IPS DF 4.7 (cell line): ENCODE results near the gene GALNT1.

Experiments
- DNase-seq: peaks from one replicate; pipeline ENCODE4 v3.0.0-alpha.2; 2013; ENCODE audit warnings: low spot score; ENCODE audit errors: extremely low read depth

Gene GALNT1

GRCh38 chr18:35662293-35663062, 80.9 kb downstream of the GALNT1 start:
- no peak for DNase-seq

GRCh38 chr18:35671966-35672603, 90.5 kb downstream of the GALNT1 start:
- no peak for DNase-seq

GRCh38 chr18:35672897-35673296, 91.4 kb downstream of the GALNT1 start:
- no peak for DNase-seq

DNA sequence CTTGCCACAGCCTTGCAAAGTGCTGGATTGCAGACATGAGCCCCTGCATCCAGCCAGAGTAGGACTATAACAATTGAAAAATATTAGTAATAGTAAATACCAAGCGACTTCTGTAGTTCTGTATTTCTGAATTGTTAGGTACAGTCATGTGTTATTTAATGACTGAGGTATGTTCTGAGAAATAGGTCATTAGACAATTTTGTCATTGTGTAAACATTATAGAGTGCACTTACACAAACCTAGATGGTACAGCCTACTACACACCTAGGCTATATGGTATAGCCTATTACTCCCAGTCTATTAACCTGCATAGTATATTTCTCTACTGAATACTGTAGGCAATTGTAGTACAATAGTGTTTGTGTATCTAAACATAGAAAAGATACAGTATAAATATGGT, 92.1 kb downstream of the GALNT1 start:
- no peak for DNase-seq

DNA sequence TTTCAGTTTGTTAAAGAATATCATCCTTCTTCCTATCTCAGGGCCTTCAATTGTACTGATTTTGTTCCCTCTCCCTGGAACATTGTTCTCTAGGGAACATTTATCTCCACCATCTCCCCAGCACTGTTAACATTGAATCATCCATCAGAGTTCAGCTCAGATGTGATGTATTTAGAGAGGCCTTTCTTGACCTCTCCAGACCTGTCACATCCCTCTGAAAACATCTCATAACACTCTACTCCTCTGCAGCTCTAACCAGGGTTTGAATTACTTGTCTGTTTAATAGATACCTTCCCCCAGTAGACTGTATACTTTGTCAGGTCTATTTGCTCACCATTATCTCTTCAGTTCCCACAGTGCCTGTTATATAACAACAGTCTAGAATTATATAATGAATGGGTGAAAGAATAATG, 98.6 kb downstream of the GALNT1 start:
- DNase-seq = no peak

DNA sequence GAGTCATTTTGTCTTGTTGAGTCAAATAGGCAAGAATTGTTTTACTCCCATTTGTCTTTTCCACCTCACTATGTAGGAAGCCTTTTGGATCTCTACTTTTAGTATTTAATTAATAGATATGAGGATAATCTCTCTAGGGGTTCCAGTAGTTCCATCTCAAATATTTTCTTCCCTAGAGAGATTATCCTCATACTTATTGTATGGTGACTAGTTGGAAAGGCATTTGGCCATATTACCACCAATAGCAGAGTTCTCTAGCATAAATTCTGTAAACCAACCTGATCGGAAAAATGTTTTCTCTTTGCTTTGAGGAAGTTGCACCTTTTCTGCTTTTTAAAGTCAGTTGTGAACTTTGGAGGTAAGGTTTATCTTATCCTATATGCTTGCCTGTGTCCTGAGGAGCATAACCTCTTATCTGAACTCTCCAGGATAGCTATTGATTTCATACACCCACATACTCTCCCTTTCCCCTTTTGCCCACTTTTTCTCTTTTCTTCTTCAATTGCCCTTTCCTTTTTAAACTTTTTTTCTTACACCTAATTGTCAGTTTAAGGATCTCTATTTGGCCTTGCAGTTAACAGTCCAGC, 100.8 kb downstream of the GALNT1 start:
- DNase-seq = no peak

- no peak for DNase-seq
These were observed 101.5 kb downstream of the GALNT1 start for GRCh38 chr18:35683021-35683420.

DNA sequence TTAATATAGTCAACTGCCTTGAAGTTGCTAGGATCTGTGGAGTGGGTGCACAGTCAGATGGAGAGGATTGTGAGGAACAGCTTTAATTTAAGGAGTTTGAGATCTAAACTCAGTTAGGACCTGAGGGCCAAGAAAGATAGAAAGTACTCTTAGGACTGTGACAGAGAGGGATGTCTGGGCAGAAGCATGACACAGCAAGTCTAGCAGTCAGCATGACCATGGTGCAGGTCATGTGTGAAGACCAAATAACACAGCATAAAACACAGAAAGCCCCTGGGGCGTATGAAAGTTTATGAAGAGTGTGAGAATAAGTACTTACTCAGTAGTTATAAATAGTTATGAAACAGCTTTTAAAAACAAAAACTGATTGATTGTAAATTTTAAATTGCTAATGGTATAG, 107.2 kb downstream of the GALNT1 start:
- no peak for DNase-seq

- DNase-seq = no peak
These were observed 108.2 kb downstream of the GALNT1 start for GRCh38 chr18:35689728-35690127.

DNA sequence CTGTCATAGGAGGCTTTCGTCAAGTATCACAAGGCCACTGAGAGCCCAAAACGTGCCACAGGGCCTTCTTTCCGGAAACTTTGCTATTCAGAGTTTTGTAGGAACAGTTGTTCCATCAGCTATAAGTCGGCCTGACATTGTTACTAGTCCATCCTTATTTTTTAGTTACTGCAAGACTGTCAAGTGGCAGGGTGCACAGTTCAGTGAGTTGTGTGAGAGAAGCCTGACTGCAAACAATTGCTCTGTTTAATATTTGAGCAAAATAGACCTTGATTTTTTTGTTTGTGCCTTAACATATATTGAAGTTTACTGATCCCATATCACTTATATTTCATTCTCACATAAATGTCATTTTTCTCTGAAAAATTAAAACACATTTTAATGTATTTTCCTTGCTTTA, 110.1 kb downstream of the GALNT1 start:
- no peak for DNase-seq

DNA sequence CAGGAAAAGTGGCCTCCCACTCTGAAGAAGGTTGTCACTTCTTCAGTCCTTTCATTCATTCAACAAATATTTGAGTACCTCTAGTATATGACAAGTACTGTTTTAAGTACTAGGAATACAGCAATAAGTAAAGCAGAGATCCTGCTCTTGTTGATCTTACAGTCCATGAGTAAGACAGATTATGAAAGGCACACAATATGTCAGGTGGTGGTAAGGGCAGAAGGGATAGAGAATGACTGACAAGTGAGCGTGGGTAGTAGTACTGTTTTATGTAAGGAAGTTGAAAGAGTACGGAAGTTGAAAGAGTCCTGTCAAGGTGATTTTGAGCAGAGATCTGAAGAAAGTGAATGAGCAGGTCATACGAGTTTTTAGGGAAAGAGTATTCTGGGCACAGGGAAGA, 111.3 kb downstream of the GALNT1 start:
- DNase-seq = no peak

DNA sequence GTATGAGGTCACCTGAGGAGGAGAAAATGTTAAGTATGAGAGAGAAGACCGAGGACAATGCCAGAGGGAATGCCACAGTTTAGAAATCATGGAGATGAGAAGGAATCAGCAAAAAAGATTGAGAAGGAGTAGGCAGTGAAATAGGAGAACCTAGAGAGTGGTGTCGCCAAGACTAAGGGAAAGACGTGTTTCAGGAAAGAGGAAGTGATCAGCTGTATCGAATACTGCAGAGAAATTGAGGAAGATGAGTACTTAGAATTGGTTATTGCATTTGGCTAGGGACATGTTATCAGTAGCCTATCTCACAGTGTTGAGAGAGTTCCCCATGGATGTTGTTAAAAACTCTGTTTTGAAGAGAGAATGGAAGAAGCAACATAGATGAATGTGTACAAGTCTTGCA, 112.3 kb downstream of the GALNT1 start:
- no peak for DNase-seq

GRCh38 chr18:35694808-35695207, 113.3 kb downstream of the GALNT1 start:
- no peak for DNase-seq

DNA sequence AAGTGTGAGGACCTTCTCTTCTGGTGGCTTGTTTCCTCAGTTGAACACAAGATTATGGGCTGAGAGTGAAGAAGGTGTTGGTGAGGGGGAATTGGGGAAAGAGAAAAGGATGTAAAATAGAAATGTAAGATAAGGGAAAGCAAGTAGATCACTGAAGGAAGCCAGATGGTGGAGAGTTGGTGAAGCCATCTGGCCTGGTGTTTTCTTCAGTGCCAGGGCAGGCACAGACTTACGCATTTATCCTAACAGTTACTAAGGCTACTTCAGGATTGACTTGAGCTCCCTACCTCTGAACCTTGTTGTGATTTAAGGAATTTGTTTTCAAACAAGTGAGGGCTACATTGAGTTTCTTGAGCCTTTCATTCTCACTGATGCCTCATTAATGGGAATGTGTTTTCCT, 113.8 kb downstream of the GALNT1 start:
- no peak for DNase-seq

DNA sequence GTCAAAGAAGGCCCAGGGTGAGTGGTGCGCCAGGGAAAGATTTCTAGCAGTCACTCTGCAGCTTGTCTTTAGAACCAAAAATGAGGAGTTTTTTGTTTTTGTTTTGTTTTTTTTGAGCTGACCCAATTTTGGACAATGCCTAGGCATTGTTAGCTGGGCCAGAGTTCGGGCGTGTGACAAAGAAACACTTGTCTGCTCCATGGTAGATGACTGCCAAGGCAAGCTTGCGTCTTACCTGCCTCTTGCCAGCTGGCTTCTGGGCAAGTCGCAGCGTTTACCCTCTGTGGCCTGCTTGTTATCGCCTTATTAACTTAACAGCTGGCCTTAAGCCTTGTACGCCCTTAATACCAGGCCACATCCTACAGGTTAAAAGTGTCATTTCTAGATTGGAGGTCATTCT, 114.3 kb downstream of the GALNT1 start:
- no peak for DNase-seq

GRCh38 chr18:35696307-35696706, 114.8 kb downstream of the GALNT1 start:
- no peak for DNase-seq

DNA sequence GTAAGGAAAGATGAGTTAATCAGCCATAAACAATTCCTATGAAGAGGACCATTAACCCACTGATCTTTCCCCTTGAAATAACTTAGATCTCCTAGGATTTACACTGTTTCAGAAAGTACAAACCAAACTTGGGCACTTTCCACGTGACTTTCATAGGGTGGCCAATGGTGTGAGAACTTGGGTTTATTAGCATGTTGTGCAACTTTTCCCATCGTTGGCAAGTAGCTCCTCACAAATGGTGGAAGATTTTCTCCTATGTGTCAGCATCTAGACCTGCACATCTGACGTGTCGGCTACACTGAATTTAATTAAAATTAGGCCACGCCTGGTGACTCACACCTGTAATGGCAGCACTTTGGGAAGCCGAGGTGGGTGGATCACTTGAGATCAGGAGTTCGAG, 116.3 kb downstream of the GALNT1 start:
- DNase-seq = no peak

DNA sequence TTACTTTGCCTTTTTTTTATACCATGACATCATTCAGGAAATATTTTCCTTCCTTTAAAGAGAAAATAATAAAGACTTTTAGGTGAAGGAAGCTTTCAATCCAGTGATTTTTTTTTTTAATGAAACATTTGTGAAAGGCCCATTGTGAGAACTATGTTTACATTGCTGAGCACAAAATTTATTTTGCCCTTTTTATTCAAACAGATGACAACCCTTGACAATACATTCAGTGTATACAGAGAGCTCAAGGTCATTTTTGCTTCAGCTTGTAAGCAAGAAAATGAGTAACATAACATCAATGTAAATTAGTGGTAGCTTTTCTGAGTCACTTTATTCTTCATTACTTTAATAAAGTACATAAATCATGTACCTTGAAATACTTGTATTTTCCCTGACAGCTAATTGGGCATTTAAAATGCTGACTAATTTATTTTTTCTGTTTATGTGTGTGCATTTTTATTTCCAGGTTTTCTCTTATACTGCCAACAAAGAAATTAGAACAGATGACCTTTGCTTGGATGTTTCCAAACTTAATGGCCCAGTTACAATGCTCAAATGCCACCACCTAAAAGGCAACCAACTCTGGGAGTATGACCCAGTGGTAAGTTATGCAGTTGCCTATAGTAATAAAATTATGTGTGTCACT, 121.6 kb downstream of the GALNT1 start:
- DNase-seq = no peak

DNA sequence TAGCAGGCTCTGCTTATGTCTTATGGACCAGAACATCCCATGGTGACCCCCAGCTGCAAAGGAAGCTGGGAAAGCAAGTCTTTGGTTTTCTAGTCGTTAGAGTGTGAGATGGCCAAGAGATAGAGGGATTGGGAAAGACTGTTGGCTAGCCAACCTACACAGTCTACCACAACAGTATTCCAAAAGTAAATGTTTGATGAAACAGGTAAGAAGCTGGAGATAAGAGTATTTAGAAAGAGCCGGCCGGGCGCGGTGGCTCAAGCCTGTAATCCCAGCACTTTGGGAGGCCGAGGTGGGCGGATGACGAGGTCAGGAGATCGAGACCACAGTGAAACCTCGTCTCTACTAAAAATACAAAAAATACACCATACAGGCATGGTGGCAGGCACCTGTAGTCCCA, 124.4 kb downstream of the GALNT1 start:
- DNase-seq = no peak

DNA sequence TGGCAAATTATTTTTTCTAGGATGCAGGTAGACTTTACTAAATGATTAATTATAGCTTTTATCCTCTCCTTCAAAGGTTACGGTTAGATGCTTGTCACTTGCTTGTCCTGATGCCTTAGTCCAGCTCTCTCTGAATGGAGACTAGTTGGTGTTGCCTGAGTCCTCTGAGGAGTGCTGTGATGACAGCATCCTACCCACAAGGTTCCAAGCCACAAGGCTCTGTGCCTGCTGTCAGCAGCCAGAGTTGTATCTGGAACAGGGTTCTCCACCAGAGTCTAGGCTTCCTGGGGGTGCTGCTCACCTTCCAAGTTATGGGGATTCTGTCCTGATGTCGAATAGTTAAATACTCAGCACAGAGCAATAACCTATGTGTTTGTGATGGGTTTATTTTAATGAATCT, 125.7 kb downstream of the GALNT1 start:
- no peak for DNase-seq

GRCh38 chr18:35707674-35708073, 126.1 kb downstream of the GALNT1 start:
- DNase-seq = no peak

- DNase-seq = no peak
These were observed 129.0 kb downstream of the GALNT1 start for GRCh38 chr18:35710581-35710980.
